Measurements from ENCODE around the gene STPG3. TPM values are rescaled to one million over a fixed set of nuclear protein-coding genes. Genes with fewer than 3 reads are reported as not detected.
A peak's percentile ranks its signal among the peaks of the same experiment; 100 is the strongest.

The STPG3 gene
- polyA plus RNA-seq, 1 of the 3 experiments (the other 2 are of a cell fraction) = not detected

DNA sequence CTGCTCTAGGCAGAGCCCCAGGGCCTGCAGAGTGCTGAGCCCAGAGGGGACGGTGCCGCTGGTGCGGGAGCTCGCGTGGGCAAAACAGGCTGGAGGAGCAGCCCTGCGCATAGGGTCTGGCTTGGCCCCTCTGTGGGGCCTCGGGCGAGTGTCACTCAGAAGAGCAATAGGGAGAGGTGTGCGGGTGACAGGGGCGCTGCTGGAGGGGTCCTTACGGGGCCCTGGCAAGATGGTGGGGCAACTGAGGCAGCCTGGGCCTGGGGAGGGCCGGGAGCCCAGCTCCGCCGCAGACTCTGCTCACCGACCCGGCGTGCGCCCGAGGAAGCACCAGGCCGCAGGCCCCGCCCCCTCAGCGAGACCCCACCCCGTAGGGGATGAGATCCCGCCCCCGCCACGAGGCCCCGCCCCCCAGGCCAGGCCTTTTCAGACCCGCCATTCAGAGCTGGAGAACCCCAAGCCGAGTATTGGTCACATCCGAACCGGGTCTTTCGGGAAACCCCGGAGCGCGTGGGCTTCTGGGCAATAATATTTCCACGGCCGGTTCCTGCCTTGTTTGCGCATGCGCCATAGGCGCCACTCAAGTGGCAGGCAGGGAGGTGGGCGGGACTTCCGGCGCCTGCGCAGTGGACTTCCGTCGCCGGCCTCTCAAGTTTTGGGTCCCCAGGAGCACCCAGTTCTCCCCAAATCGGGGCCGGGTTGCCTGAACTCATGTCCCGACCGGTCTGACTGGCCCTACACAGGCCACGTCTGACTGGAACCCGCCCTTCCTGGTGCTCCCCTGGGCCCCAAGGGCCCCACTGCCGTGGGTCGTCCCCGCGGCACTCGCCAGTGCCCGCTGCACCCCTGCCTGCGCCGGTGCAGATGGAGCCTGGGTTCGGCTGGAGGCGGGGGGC lies 27.8 kb upstream of the STPG3 start:
- CTCF ChIA-PET = interaction anchor here (0.6 to 7.7 kb wide), 10 partner anchors 14 to 177 kb away, joined by 3 to 95 read pairs (median 5); partner anchors contain the start of genes ANAPC2, NELFB, NPDC1 and SSNA1
- DNase-seq = peak; percentile 99
- Histone ChIP-seq H3K4me1 (ENCODE audit: control insufficient read depth in 1 of 2, insufficient read depth in 2 of 2, low read depth in 1 of 2, low read length in 1 of 2) (peaks cover 5 to 41% of the 10 kb centered on the region in 2 experiments; a peak in 1 of 4 replicates), H2AFZ (ENCODE audit: low read depth) (peak overlapping the region; percentile 91), H3K27me3 (ENCODE audit: insufficient read depth) (no peaks in the 10 kb centered on the region), H3F3A (replicated peaks; ENCODE audit: insufficient read depth) (peaks cover 16% of the 10 kb centered on the region), H3K36me3 (replicated peaks in 1 of 2; ENCODE audit: control insufficient read depth in 1 of 2, insufficient read depth in 2 of 2, low read length in 1 of 2) (no peaks in the 10 kb centered on the region), H3K9ac (peak overlapping the region; percentile 82), H3K4me3 (ENCODE audit: low read depth in 2 of 2, low read length in 1 of 2) (peak overlapping the region; percentile 69 to 92), H3K79me2 (ENCODE audit: insufficient read depth) (no peaks in the 10 kb centered on the region), H3K9me2 (no peaks in the 10 kb centered on the region), H4K20me1 (ENCODE audit: insufficient read depth) (no peaks in the 10 kb centered on the region), H3K9me3 (no peaks in the 10 kb centered on the region), H3K27ac (ENCODE audit: low read depth in 2 of 2, low read length in 1 of 2) (peak overlapping the region; percentile 75 to 86), H3K4me2 (peak overlapping the region; percentile 99)
- WGBS (ENCODE audit: low lambda C conversion rate) = 2% methylated on average over 20 of the region's 63 CpGs
- POLR2A ChIA-PET = interaction anchor here (0.8 to 3.4 kb wide), 9 partner anchors 17 to 136 kb away, joined by 3 to 18 read pairs (median 4); partner anchors contain the start of genes ANAPC2, MAN1B1, NDOR1 and SSNA1
- TF ChIP-seq FOXJ3 (CRISPR knock-in tag; IDR thresholded peaks at IDR 0.05) (no peak), YY1 (IDR thresholded peaks at IDR 0.05; ENCODE audit: low read depth) (peak; percentile 47; the same call in 1 of the 2 replicates), FOXM1 (IDR thresholded peaks at IDR 0.05; ENCODE audit: low read depth) (no peak), RFX5 (IDR thresholded peaks at IDR 0.05; ENCODE audit: low read length) (no peak; the same call in 1 of the 2 replicates), MXI1 (IDR thresholded peaks at IDR 0.05; ENCODE audit: low read depth, low read length) (no peak; the same call in 1 of the 2 replicates), MEF2A (IDR thresholded peaks at IDR 0.05; ENCODE audit: borderline replicate concordance, low read depth) (no peak), CHD2 (IDR thresholded peaks at IDR 0.05; ENCODE audit: low read length, partially characterized antibody) (peak; percentile 79), GATA2 (CRISPR knock-in tag; IDR thresholded peaks at IDR 0.05) (no peak), ELF1 (IDR thresholded peaks at IDR 0.05) (peak; percentile 73), SIN3A (IDR thresholded peaks at IDR 0.05; ENCODE audit: borderline replicate concordance, low read depth, low read length) (0 out of 2 replicates have a peak, but pooled peaks have one; percentile 34), EP300 (IDR thresholded peaks at IDR 0.05; ENCODE audit: borderline replicate concordance in 1 of 2, low read depth in 1 of 2, low read length in 1 of 2) (no peak), TCF12 (IDR thresholded peaks at IDR 0.05) (no peak), RAD21 (IDR thresholded peaks at IDR 0.05; ENCODE audit: low read length) (no peak), NRF1 (IDR thresholded peaks at IDR 0.05; ENCODE audit: low read depth, low read length) (peak; percentile 81), RXRA (IDR thresholded peaks at IDR 0.05; ENCODE audit: borderline replicate concordance, low read depth) (no peak), SMC3 (IDR thresholded peaks at IDR 0.05; ENCODE audit: low read depth, low read length) (no peak), RCOR1 (IDR thresholded peaks at IDR 0.05; ENCODE audit: low read length) (no peak), FOSL2 (IDR thresholded peaks at IDR 0.05; ENCODE audit: borderline replicate concordance, low read depth) (no peak)
- TF ChIP-seq, protein P1, sequence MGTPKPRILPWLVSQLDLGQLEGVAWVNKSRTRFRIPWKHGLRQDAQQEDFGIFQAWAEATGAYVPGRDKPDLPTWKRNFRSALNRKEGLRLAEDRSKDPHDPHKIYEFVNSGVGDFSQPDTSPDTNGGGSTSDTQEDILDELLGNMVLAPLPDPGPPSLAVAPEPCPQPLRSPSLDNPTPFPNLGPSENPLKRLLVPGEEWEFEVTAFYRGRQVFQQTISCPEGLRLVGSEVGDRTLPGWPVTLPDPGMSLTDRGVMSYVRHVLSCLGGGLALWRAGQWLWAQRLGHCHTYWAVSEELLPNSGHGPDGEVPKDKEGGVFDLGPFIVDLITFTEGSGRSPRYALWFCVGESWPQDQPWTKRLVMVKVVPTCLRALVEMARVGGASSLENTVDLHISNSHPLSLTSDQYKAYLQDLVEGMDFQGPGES (IDR thresholded peaks at IDR 0.05; ENCODE audit: low read depth, low read length) = no peak
- TF ChIP-seq, protein P2, sequence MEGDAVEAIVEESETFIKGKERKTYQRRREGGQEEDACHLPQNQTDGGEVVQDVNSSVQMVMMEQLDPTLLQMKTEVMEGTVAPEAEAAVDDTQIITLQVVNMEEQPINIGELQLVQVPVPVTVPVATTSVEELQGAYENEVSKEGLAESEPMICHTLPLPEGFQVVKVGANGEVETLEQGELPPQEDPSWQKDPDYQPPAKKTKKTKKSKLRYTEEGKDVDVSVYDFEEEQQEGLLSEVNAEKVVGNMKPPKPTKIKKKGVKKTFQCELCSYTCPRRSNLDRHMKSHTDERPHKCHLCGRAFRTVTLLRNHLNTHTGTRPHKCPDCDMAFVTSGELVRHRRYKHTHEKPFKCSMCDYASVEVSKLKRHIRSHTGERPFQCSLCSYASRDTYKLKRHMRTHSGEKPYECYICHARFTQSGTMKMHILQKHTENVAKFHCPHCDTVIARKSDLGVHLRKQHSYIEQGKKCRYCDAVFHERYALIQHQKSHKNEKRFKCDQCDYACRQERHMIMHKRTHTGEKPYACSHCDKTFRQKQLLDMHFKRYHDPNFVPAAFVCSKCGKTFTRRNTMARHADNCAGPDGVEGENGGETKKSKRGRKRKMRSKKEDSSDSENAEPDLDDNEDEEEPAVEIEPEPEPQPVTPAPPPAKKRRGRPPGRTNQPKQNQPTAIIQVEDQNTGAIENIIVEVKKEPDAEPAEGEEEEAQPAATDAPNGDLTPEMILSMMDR (IDR thresholded peaks at IDR 0.05) = no peak
- TF ChIP-seq, protein P3, sequence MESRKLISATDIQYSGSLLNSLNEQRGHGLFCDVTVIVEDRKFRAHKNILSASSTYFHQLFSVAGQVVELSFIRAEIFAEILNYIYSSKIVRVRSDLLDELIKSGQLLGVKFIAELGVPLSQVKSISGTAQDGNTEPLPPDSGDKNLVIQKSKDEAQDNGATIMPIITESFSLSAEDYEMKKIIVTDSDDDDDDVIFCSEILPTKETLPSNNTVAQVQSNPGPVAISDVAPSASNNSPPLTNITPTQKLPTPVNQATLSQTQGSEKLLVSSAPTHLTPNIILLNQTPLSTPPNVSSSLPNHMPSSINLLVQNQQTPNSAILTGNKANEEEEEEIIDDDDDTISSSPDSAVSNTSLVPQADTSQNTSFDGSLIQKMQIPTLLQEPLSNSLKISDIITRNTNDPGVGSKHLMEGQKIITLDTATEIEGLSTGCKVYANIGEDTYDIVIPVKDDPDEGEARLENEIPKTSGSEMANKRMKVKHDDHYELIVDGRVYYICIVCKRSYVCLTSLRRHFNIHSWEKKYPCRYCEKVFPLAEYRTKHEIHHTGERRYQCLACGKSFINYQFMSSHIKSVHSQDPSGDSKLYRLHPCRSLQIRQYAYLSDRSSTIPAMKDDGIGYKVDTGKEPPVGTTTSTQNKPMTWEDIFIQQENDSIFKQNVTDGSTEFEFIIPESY (IDR thresholded peaks at IDR 0.05; ENCODE audit: borderline replicate concordance, low read depth) = no peak
- TF ChIP-seq, protein P4, sequence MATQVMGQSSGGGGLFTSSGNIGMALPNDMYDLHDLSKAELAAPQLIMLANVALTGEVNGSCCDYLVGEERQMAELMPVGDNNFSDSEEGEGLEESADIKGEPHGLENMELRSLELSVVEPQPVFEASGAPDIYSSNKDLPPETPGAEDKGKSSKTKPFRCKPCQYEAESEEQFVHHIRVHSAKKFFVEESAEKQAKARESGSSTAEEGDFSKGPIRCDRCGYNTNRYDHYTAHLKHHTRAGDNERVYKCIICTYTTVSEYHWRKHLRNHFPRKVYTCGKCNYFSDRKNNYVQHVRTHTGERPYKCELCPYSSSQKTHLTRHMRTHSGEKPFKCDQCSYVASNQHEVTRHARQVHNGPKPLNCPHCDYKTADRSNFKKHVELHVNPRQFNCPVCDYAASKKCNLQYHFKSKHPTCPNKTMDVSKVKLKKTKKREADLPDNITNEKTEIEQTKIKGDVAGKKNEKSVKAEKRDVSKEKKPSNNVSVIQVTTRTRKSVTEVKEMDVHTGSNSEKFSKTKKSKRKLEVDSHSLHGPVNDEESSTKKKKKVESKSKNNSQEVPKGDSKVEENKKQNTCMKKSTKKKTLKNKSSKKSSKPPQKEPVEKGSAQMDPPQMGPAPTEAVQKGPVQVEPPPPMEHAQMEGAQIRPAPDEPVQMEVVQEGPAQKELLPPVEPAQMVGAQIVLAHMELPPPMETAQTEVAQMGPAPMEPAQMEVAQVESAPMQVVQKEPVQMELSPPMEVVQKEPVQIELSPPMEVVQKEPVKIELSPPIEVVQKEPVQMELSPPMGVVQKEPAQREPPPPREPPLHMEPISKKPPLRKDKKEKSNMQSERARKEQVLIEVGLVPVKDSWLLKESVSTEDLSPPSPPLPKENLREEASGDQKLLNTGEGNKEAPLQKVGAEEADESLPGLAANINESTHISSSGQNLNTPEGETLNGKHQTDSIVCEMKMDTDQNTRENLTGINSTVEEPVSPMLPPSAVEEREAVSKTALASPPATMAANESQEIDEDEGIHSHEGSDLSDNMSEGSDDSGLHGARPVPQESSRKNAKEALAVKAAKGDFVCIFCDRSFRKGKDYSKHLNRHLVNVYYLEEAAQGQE (IDR thresholded peaks at IDR 0.05; ENCODE audit: low read depth, low read length) = no peak
- TF ChIP-seq, protein P5, sequence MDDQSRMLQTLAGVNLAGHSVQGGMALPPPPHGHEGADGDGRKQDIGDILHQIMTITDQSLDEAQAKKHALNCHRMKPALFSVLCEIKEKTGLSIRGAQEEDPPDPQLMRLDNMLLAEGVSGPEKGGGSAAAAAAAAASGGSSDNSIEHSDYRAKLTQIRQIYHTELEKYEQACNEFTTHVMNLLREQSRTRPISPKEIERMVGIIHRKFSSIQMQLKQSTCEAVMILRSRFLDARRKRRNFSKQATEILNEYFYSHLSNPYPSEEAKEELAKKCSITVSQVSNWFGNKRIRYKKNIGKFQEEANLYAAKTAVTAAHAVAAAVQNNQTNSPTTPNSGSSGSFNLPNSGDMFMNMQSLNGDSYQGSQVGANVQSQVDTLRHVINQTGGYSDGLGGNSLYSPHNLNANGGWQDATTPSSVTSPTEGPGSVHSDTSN (IDR thresholded peaks at IDR 0.05) = peak; percentile 62

Measured in SK-N-SH (cell line).